ELR (cell line): ENCODE measurements around the gene ADORA2A.

Source experiments
- DNase-seq: peaks from one replicate; pipeline ENCODE4 v3.0.0-alpha.2; 2015; ENCODE audit warnings: low read depth

Gene ADORA2A

DNA sequence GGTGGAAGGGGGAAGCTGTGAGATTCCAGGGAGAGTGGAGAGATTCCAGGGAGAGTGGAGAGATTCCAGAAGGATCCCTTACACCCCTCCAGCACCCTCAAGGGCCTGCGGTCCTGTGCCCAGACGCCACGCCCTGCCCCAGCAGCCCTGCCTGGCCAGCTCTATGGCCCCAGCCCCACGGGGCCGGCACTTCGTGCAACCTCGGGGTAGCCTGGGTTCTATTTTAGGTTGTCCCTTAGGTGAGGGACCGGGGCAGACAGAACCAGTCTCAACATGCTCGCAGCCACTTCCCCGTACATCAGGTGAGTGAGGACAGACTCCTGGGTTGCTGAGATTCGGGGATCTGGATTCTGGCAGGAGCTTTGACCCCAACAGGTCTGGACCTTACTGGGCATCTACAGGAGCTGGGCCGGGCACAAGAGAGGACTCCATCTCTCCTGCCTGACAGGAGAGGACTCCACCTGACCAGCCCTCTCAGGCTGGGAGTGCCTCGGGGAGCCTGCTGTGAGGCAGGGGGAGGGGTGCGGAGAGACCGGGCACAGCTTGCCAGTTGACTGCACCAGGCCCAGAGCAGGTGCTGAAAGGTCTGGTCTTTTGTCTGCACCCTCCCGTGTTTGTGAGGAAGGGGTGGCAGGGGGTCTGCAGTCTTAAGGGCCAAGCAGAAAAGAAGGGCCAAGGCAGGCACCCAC, 8.5 kb upstream of the ADORA2A start:
- no peak for DNase-seq

DNA sequence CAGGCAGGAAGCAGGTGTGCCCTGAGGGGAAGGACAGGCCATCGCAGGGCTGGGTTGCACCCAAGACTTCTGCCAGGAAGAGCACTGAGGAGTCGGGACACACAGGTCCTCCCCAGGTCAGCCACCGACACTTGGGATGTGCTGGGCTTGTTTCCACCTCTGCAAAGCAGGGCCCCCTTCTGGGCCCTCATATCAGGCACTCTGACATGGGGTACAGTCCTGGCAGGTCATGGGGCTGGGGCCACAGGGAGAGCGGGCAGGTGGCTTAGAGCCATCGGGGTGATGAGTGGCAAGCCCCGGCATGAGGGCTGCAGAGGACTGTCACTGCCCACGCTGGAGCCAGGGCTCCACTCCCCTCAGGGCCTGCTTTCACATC, 7.9 kb upstream of the ADORA2A start:
- no peak for DNase-seq

DNA sequence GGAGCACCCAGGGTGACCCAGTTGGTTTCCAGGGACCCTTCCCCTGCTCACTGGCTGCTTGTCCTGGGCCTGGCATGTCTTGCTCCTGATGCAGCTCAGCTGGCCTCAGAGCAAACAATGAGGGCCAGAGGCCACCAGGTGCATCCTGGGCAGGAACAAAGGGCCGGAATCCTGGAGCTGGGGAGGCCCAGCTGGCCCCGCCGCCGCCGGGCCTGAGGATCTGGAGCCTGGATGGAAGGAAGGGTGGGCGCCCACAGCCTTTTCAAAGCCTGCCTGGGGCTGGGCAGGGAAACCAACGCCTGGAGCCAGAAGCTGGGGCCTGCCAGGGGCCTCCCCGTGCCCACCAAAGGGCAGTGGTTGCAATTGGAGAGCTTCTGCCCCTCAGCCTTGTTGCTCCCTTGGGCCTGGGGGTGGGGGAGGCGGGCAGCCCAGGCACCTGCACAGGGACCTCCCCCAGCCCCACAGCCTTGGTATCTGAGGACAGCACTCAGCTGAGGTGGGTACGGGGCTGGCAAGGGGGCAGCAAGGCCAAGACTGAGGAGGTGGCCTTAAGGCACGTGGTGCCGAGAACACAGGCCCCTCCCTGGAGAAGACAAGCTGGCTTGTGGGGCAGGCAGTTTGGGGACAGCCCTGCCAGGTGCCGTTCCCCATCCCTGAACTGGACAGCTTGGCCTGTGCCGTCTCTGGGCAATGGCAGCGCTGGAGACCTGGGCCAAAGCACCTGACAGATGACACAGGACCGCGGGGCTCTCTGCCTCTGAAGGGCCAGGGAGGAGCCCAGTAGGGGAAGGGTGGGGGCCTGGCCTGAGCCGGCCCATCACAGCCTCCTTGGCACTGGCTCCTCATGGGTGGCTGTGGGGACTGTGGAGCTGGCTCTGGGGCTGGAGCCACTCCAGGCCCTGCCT, 7.1 kb upstream of the ADORA2A start:
- no peak for DNase-seq

DNA sequence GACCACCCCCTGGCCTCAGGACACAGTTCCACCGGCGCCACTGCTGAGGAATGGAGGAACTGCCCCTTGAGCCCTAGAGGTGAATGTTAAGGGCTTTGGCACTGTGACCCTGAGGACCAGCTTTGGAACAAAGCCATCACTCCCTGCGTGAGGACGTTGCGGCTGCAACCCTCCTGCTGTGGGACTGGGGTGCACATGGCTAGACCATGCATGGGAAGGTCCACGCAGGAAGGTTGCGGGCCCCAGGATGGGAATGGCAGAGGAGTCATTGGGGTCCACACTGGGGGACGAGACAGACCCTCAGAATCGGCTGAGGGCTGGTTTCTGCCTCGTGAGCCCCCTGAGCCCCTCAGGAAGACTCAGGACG, 6.4 kb upstream of the ADORA2A start:
- no peak for DNase-seq

DNA sequence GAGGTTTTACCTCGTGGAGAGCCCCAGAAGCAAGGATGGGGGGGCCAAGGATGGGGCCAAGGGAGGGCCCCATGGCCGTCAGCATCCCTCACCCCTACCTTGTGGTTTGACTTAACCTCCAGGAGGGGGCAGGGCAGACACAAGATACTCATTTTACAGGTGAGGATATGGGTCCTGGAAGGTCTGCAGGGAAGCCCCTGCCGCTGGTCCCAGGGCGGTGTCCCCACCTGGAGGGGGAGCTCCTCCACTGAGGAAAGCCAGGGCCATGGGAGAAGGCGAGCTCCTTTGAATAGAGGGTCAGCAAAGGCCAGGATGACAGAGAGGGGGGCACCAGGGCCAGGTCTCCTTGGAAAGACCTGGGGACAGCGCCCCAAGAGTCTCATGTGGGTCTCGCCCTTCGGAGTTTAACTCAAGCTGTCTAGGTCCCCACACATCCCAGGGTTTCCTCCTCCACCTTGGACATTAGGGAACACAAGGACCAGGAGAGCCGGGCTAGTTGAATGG, 5.9 kb upstream of the ADORA2A start:
- peak; percentile 44 for DNase-seq

DNA sequence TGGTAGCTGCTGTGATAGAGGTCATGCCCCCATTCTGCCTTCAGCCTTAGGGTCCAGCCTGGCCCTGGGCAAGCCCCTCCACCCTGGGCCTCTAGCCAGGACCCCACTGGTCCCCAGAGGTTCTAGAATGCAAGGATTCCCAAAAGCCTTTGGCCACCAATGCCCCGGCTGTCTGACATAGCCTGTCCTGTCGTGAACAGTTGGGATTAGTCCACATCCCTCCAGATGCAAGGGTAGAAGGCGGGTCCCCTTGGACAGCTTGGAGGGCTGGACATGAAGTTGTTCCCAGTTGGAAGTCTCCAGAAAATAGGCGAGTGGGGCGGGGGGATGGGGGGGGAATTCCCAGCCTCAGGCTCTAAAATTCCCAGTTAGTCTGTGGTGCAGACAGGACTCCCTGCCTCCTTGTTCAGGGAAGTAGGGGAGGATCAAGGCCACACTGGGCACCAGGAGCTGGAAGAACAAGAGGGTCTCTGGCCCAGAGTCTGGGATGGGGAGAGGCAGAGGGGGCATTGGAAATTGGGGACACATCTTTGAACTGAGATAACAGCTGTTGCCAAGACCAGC, 5.2 kb upstream of the ADORA2A start:
- DNase-seq, result no peak

DNA sequence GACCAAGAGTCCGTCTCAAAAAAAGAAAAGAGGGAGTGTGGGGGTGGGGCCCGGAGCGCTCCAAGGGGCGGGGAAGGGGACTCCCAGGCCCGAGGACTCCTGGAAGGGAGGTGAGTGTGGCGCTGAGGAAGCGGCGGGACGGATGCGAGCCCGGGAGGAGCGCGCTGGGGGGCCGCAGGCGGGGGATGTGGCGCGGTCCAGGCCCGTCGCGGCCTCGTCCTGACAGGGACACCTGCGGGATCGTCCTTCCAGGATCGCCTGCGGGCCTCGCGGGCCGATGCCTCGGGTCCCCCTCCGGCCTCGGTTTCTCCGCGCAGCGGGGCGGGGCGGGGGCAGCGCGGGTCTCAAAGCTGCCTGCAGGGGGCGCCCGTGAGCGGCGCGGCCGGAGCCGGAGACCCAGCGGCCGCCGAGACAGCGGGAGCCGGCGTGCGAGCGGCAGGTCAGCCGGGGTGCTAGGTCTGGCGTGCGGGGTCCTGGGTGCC, 3.8 kb upstream of the ADORA2A start:
- peak; percentile 61 for DNase-seq

DNA sequence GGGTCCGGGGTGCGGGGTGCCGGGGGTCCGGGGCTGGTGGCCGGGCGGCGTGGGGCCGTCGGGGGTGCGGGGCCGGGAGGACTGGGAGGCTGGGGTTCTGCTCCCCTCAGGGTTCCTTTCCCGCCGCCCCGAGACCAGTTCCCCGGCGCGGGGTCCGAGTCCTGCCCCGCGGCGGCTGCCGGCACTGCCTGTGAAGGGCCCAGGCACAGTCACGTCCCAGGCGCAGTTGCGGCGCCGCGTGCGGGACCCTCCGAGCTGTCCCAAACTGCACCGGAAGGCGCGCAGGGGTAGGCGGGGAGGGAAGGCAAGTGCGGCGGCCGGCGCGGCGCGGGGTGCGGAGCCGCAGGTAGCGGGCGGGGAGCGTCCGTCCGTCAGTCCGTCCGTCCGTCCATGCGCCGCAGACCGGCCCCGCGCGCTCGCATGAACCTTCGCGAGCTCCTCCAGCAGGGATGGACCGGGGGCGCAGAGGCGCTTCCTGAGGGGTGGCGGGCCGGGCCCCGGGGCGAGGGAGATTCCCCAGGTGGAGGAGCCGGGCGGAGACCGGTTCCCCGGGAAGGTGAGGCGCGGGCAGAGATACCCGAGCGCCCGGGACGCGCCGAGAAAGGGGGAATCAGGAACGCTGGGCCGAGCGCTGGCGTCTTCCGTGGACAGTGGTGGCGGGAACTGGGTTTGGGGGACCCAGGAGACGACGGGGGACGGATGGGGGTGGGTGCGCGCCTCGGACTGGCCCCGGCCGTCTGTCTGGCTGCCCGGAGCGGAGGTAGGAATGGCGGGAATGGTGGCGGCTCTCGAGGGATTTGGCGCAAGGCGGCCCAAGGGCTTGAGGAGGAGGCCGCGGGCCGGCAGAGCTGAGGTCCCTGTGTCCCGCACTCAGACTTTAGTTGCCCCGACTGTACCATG, 3.1 kb upstream of the ADORA2A start:
- DNase-seq, result peak; percentile 29

DNA sequence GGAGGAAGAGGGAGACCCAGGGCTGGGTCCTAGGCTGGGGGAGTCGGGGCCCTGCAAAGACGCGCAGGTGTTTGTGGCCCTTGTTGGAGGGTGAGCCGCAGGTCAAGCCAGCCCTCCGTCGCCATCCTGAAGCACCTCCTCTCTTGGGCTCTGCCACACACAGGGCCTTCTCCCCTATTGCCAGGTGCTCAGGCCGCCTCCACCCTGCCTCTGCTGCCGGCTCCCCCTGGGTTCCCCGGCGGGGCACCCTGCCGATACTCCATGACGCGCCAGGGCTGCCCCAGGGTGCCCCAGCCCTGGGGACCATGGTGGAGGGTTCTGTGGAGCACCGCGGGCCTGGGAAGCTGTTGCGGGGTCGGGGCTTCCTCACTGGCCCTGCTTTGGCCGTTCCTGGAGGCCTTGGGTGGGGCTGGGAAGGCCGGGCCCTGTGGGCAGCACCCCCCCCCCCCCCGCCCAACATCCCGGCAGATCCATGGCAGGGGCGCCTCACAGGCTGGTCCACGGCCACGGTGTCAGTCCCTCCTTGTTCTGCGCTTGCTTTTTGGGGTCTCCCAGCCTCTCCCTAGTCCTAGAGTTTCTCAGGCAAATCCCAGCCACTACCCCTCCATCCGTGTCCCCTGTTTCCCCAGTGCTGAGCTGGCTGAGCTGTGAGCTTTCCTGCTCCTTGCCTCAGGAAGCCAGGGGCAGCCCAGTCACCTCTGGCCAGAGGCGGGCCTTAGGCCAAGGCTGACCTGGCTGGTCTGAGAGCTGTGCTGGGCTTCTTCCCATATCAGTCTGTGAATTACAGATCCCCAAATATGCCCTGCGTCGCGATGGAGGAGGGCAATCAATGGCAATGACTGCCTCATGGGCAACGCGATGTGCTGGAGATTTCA, 2.3 kb upstream of the ADORA2A start:
- DNase-seq, result no peak

DNA sequence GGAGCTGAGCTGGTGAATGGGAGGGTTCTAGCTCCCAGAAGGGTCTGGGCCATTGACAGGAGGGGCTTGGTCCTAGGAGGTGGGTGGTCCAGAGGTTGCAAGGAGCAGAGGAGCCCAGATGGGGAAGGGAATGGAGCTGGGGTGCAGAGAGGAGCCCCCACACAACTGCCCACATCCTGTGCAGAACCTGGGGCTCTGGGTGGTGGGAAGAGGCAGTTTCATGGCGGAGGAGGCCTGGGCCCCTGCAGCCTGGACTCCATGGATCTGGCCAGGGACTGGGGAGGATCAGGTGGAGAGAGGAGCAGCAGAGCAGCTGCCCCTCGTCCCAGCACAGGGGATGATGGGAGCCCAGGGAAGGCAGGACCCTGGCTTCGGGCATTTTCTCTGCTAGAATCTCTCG, 963 bp upstream of the ADORA2A start:
- no peak for DNase-seq

DNA sequence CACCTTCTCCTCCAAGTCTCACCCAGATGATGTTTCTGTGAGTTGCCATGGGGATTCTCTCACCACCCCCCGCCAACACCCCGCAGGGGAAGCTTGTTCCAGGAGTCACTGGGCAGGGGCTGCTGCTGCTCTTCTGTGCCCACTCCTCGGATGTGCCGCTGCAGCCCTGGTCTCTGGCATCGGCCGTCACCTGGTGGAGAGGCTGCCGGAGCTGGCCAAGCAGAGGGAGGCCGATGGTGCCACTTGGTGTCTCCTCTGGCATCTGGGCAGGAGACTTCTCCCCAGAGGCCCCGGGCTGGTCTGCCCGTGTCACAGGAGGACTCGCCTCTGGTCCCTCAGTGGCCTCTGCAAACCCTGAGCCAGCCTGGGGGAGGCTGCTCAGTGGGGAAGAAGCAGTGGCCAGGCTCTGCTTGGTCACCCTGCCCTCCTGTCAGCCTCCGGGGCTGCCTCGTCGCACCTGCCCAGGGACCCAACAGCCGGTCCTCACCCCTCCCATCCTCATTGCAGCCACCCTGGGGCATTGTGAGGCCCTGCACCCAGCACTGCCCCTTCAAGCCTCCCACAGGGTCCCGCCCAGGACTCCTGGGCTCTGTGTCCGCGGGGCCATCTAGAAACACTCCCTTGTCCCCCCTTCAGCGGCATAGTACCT, 424 bp upstream of the ADORA2A start:
- no peak for DNase-seq

DNA sequence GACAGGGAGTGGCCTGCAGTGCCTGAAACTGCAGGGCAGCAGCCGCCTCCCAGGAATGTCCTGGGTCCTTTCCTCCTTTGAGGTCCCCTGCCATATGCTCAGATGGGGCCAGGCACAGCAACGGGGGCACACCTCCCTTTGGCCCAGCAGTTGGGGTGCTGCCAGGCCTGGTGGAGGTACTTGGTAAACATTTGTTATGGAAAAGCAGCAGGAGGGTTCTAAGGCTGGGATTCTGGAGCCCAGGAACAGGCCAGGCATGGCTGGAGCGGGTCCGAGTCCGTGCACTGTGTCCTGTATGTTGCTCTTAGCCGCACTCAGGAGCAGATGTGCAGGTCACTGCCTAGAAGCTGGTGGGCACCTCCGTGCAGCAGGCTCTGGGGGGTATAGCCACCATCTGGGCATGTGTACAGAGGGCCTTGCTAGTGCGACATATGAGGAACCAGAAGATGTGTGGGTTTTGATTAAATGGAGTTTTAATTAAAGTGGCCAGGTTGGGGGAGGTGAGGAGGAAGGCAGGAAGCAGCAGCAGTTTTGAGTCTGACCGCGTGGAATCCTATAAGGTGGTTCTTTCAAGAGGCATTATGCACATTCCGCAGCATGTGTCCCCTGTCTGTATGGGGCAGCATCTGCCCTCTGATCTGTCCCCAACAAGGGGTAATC, 1.5 kb downstream of the ADORA2A start:
- no peak for DNase-seq

DNA sequence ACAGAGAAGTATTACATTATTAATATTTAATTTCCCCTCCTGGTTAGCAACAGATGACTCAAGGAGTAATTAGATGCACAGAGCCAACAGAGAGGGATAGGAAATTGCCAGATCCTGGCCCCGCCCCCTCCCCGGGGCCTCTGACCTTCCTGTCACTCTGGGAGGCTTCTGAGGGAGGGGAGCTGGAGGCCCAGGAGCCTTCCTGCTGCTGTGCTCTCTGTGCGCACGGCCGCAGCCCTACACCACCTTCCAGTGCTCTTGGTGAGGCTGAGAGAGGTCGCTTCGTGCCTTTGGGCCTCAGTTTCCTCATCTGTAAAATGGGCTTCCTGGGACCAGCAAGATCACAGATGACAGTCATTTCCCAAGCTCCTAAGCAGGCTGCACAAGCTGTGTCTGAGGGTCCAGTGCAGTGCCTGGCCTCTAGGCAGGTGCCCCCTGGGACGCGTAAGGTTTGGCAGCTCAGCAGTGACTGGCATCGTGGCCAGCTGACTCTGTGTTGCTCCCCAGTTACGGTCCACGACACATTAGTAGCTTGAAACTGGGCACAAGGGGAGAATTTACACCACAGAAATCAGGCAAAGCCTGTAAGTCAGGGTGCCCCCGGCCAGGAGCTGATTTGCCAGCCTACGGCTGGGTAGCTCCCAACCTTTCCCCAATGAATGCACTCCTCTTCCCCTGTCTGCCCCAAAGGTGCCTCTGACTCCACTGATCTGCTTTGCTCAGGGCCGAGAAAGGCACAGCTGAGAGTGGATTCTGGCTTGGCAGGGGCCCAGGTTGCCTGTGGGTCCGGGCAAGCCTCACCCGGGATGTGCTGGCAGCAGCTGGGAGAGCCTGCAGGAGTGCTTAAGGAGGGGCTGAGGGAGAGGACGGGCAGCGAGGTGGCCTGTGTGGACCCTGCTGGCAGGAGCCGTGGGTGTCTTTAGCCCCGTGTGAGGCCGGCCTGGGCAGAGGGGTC, 2.3 kb downstream of the ADORA2A start:
- peak; percentile 44 for DNase-seq

DNA sequence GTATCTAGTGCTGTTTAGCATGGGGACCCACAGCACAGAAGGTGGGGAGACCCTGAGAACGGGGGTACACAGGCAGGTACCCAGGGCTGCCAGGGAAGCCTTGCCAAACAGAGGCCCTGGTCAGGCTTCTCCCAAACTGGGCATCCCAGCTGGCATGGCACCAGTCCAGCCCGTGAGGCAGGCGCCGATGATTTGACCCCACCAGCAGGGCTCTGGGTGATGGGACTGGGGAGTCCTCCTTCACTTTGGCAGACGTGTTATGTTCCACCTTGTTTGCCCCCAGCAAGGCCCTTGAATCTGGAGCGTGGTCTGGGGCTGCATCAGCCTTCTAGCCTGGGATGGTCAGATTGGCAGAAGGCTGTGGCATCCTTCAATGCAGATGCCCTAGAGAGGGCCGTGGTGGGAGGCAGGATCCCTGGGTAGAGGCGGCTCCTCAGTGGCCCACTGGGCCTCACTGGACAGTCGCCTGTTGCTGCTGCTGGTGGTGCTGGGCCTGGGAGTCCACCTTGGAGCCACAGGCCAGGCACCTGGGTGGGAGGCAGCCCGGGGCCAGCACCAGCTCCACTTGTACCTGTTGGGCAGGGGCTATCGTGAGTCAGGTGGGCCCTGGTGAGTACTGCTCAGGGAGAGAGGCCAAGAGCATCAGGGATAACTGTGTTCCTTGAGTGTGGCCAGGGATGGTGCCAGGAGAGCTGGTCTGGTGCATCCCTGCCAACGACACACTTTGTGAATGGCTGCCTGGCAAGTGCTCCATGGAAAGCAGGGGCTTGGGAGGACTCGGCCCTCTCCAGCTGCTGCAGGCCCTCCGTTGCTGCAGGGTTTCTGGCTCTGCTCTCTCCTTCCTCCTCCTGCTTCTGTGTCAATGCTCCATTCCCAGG, 3.3 kb downstream of the ADORA2A start:
- DNase-seq, result no peak

DNA sequence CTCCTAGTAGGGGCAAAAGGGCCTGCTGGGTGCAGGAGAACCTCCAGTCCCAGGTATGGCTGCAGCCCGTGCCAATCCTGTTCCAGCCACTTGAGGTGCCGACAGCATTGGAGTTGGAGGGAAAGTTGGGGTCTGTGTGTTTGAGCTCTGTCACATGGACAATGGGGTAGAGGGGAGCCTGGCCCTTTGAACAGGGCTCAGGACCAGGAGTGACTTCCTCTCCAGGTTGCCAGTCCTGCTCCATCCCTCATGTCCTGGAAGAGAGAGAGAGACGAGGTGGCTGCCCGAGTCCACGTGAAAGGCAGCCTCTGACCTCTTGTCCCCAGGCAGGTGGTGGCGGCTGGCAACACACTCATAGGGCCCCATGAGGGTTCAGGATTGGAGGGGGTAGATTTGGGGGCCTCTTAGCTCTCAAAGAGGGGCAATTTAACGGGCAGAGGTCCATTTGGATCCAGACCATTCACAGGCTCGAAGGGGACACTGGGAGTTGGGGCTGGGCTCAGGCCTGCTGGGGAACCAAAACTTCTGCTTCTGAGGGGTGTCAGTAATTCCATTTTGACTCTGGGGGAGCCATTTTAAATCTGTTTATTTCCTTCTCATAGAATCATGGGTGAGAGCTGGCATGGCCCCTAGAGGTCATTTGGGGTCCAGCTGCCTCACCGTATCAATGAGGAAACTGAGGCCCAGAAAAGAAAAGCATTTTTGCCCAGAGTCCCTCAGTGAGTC, 4.1 kb downstream of the ADORA2A start:
- no peak for DNase-seq

DNA sequence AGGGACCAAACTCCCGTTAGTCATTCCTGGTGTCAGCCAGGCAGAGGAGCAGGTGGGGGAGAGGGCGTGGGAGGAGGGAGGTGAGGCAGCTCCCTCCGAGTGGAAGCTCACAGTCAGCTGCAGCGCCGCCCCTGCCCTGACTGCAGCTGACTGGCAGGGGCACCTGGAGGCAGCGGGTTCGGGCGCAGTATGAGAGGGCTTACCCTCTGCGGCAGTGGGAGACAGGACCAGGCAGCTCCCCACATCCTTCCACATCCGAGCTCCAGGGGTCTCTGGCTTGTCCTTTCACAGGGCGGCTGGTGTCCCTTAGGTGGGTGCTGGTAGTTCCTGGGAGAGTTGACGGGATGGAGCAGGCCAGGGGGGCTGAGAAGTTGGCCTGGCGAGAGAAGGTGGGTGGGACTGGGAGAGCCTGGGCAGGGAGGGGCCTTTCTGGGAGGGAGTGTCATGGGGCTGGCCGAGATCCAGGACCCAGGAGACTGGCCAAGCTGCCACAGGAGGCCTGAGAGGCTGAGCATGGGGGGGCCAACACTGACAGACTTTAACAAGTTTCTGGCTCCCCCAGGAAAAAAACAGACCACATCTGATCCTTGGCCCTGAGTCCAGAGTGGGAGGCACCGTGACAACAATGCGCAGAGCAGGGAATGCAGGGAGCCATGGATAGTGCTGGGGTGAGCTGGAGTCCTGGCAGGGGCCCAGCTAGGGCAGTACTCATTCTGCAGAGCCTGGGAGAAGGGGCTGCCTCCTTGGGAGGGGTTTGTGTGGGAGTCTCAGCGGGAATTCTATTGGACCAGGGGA, 4.9 kb downstream of the ADORA2A start:
- peak; percentile 42 for DNase-seq
